ENCODE measurements around the gene LILRB2.
"Not testable (repeated sequence)": the region's sequence is repeated elsewhere in the genome, so short reads cannot be mapped to it uniquely, and the experiment has no call there.

LILRB2 gene

DNA sequence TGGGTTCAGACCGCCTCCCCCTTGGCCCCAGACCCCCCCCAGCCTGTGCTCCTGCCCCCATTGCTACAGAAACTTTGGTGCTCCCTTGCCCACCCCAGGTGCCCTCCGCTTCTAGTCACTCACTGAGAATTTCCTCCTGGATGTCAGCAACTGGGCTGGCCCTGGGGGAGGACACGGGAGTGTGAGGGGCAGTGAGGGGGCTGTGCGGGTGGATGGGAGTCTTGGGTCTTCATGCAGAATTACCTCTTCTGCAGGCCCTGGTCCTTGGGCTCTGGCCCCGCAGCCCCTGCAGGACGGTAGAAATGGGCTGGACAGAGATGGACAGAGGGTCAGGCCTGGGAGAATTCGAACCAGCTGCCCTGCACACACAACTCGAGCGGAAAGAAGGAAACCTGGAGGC lies 28.7 kb downstream of the LILRB2 start:
- Histone ChIP-seq H3K4me1 (ENCODE audit: control insufficient read depth in 1 of 2, insufficient read depth in 2 of 2, low read length in 2 of 2) (no peaks in the 10 kb centered on the region), H3K27me3 (ENCODE audit: low read depth, low read length) (no peaks in the 10 kb centered on the region), H3K9me3 (ENCODE audit: control insufficient read depth in 1 of 2, low read length in 2 of 2) (no peaks in the 10 kb centered on the region), H3K27ac (ENCODE audit: low read length) (no peak overlapping the region), H3K36me3 (ENCODE audit: control insufficient read depth in 1 of 2, insufficient read depth in 2 of 2, low read length in 2 of 2) (no peaks in the 10 kb centered on the region), H3K4me3 (ENCODE audit: low read depth in 1 of 2, low read length in 2 of 2) (no peak overlapping the region)

DNA sequence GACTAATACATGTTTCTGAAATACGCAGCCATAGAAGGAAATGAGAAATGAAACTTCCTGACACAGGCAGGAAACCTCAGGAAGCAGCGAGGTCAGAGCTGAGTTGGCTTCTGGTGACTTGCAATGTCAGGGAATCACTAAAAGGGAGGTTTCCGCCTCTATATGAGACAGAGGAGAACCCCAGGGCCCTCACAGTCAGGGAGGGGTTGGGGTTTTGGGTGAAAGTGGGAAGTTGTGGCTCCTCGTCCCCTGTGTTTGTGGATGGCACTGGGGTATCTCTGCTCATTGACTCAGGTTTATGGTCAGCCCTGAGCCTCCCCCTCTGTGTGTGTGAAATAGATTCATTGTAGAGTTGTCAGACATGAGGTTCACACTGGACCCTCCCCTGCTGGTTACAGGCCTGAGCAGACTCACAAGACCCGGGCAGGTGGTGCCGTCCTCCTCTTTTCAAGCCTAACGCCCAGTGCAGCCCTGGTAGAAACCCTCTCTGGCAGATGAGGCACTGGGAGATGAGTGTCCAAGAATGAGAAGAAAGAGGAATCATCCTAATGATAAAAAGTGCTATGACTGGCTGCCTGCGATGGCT lies 32.8 kb downstream of the LILRB2 start:
- no peaks in the 10 kb centered on the region for H3K4me1 ChIP-seq (ENCODE audit: control insufficient read depth in 1 of 2, insufficient read depth in 2 of 2, low read length in 2 of 2)
- no peaks in the 10 kb centered on the region for H3K27me3 ChIP-seq (ENCODE audit: low read depth, low read length)
- H3K27ac ChIP-seq (ENCODE audit: low read length), result no peak overlapping the region
- no peaks in the 10 kb centered on the region for H3K36me3 ChIP-seq (ENCODE audit: control insufficient read depth in 1 of 2, insufficient read depth in 2 of 2, low read length in 2 of 2)
- H3K4me3 ChIP-seq (ENCODE audit: low read depth in 1 of 2, low read length in 2 of 2), result no peak overlapping the region
- no peaks in the 10 kb centered on the region for H3K9me3 ChIP-seq (ENCODE audit: control insufficient read depth in 1 of 2, low read length in 2 of 2)

DNA sequence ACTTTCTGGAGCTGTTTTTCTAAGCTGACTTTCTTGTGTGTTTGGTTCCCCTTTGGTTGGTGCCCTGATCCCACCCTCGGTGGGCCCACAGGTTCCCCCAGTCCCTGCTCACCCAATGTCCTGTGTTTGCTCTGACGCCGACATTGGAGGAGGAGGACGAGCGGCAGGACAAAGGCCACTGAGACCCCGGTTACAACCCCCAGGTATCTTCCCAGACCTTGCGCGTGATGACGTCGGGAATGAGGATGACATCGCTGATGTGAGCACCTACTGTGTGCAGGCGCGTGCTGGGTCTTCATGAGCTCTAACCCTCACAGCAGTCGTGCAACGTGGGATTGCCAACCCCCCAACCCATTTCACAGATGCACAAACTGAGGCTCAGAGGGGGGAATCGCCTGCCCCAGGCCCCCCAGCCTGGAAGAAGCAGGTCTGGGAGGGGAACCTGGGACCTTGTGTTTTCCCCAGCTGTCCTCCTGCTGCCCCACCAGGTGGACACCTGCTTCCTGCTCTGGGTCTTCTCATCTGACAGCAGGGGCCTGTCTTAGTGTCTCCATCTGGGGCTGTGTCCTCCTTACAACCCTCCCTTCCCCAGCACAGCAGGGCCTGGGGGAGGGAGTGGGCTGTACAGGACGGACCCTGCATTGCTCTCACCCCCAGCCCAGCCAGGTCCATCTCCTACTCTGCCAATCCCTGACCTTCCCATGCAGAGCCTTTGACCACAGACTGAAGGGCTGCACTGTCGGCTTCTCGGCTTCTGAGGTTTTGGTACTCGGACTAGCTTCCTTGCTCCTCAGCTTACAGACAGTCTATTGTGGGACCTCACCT lies 33.6 kb downstream of the LILRB2 start:
- Histone ChIP-seq H3K36me3 (ENCODE audit: control insufficient read depth in 1 of 2, insufficient read depth in 2 of 2, low read length in 2 of 2) (no peaks in the 10 kb centered on the region), H3K4me1 (ENCODE audit: control insufficient read depth in 1 of 2, insufficient read depth in 2 of 2, low read length in 2 of 2) (no peaks in the 10 kb centered on the region), H3K27ac (ENCODE audit: low read length) (no peak overlapping the region), H3K27me3 (ENCODE audit: low read depth, low read length) (no peaks in the 10 kb centered on the region), H3K4me3 (ENCODE audit: low read depth in 1 of 2, low read length in 2 of 2) (no peak overlapping the region), H3K9me3 (ENCODE audit: control insufficient read depth in 1 of 2, low read length in 2 of 2) (no peaks in the 10 kb centered on the region)

DNA sequence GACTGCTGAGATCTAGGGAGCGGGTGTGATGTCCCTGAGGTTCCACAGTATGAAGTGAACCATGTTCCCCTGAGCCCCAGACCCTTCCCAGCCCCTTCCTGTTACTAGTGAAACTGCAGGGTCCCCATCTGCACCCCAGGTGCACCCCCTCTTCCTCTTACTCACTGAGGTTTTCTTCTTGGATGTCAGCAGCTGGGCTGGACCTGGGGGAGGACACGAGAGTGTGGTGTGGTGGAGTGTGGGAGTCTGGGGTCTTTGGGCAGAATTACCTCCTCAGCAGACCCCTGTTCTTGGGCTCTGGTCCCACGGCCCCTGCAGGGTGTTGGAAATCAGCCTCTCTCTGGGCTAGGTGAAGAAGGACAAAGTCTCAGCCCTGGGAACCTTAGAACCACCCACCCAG lies 35.0 kb downstream of the LILRB2 start:
- no peaks in the 10 kb centered on the region for H3K9me3 ChIP-seq (ENCODE audit: control insufficient read depth in 1 of 2, low read length in 2 of 2)
- no peaks in the 10 kb centered on the region for H3K4me1 ChIP-seq (ENCODE audit: control insufficient read depth in 1 of 2, insufficient read depth in 2 of 2, low read length in 2 of 2)
- H3K27me3 ChIP-seq (ENCODE audit: low read depth, low read length), result no peaks in the 10 kb centered on the region
- no peak overlapping the region for H3K27ac ChIP-seq (ENCODE audit: low read length)
- no peak overlapping the region for H3K4me3 ChIP-seq (ENCODE audit: low read depth in 1 of 2, low read length in 2 of 2)
- H3K36me3 ChIP-seq (ENCODE audit: control insufficient read depth in 1 of 2, insufficient read depth in 2 of 2, low read length in 2 of 2), result no peaks in the 10 kb centered on the region

DNA sequence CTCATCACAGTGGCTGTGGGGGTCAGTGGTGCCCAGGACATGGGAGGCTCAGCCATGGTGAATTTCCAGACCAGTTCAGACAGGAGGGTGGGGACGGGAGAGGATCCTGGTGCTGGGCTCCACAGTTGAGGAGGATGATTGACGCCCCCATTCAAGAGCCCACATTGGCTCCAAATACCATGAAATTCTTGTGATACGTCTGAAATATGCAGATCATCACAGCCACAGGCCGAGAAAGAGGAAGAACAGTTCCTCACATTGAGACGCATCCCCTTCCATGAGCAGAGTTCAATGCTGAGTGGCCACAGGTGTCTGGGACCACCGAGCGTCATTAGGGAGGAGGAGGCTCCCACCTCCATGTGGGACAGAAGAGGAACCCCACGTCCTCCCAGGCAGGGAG lies 37.1 kb downstream of the LILRB2 start:
- not testable (repeated sequence) for H3K9me3 ChIP-seq (ENCODE audit: control insufficient read depth in 1 of 2, low read length in 2 of 2); H3K27me3 ChIP-seq (ENCODE audit: low read depth, low read length); H3K27ac ChIP-seq (ENCODE audit: low read length); H3K4me1 ChIP-seq (ENCODE audit: control insufficient read depth in 1 of 2, insufficient read depth in 2 of 2, low read length in 2 of 2); H3K4me3 ChIP-seq (ENCODE audit: low read depth in 1 of 2, low read length in 2 of 2); H3K36me3 ChIP-seq (ENCODE audit: control insufficient read depth in 1 of 2, insufficient read depth in 2 of 2, low read length in 2 of 2)

DNA sequence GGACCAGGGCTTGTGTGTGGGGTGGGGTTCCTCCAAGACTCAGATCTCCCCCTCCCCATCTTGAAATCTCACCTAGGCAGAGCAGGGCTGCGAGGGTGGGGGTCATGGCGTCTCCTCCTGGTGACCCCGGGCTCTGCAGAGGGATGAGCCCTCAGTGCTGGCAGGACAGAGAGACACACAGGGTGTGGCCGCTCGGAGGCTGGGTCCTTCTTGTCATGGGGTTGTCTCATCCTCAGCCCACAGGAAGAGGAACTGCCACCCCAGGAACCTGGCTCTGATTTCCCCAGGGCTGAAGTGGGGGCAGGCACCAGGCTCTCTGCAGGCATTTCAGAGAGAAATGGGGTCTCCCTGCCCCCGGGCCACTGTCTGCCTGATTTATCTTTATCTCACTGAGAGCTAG lies 38.3 kb downstream of the LILRB2 start, which contains the start of gene LILRA6:
LILRA6 (minus strand) TSS at position 145 of the 400 bp plus-strand sequence.
- not testable (repeated sequence) for H3K27ac ChIP-seq (ENCODE audit: low read length); H3K27me3 ChIP-seq (ENCODE audit: low read depth, low read length); H3K4me1 ChIP-seq (ENCODE audit: control insufficient read depth in 1 of 2, insufficient read depth in 2 of 2, low read length in 2 of 2); H3K36me3 ChIP-seq (ENCODE audit: control insufficient read depth in 1 of 2, insufficient read depth in 2 of 2, low read length in 2 of 2); H3K4me3 ChIP-seq (ENCODE audit: low read depth in 1 of 2, low read length in 2 of 2); H3K9me3 ChIP-seq (ENCODE audit: control insufficient read depth in 1 of 2, low read length in 2 of 2)

DNA sequence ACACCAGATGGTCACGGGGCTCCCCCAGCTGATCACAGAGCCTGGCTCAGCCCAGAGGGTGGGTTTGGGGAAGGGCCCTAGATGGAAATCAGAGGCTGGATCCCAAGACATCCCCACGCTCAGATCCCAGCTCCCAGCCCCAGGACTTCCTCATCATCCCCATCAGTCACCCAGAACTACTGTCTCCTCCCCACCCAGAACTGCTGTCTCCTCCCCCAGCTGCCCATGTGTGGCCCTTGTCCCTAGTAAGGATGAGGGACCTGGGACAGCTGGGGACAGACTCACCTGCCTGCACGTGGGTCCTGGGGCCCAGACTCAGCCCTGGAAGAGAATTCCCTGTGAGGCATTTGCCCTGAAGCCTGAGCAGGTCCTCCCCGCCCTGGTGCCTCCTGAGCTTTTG lies 38.7 kb downstream of the LILRB2 start:
- H3K9me3 ChIP-seq (ENCODE audit: control insufficient read depth in 1 of 2, low read length in 2 of 2); H3K27me3 ChIP-seq (ENCODE audit: low read depth, low read length); H3K36me3 ChIP-seq (ENCODE audit: control insufficient read depth in 1 of 2, insufficient read depth in 2 of 2, low read length in 2 of 2); H3K27ac ChIP-seq (ENCODE audit: low read length); H3K4me3 ChIP-seq (ENCODE audit: low read depth in 1 of 2, low read length in 2 of 2); H3K4me1 ChIP-seq (ENCODE audit: control insufficient read depth in 1 of 2, insufficient read depth in 2 of 2, low read length in 2 of 2): not testable (repeated sequence)

DNA sequence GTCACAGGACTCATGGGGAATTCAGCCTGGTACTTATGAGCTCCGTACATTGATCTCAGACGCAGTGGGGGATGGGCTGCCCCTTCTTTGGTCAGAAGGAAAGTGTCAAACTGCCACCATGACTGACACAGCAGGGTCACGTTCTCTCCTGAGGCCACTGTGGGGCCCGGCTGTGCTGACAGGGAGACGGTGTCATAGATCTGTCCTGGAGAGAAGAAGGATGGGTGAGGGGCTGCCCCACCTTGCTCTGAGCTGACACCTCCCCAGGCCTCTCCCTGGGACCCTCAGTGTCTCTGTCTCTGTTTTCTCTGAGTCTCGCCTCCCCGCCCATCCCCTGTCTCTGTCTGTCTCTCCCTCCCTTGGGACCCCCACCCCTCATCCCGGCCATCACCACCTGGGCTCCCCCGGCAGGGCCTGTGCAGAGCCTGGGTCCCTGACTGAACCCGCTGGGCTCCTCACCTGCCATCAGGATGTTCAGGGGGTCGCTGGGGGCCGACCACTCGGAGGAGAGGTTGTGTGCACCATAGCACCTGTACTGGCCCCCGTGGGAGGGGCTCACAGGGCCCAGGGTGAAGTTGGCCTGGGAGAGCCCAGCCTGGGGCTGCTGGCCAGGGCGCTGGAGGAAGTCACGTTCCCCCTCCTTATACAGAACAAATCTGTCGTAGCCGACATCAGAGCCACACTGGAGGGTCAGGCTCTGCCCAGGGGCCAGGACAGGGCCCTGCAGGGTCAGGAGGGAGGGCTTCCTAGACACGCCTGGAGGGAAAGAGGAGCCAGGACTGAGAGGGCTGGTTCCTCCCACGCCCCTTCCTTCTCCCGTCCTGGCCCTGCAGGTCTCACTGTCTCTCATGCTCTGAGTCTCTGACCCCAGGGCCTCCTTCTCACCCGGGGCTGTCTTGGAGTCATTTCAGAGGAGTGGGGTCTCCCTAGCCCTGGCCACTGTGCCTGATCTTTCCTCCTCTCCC lies 40.3 kb downstream of the LILRB2 start:
- H3K4me3 ChIP-seq (ENCODE audit: low read depth in 1 of 2, low read length in 2 of 2); H3K36me3 ChIP-seq (ENCODE audit: control insufficient read depth in 1 of 2, insufficient read depth in 2 of 2, low read length in 2 of 2); H3K27ac ChIP-seq (ENCODE audit: low read length); H3K9me3 ChIP-seq (ENCODE audit: control insufficient read depth in 1 of 2, low read length in 2 of 2); H3K4me1 ChIP-seq (ENCODE audit: control insufficient read depth in 1 of 2, insufficient read depth in 2 of 2, low read length in 2 of 2); H3K27me3 ChIP-seq (ENCODE audit: low read depth, low read length): not testable (repeated sequence)

DNA sequence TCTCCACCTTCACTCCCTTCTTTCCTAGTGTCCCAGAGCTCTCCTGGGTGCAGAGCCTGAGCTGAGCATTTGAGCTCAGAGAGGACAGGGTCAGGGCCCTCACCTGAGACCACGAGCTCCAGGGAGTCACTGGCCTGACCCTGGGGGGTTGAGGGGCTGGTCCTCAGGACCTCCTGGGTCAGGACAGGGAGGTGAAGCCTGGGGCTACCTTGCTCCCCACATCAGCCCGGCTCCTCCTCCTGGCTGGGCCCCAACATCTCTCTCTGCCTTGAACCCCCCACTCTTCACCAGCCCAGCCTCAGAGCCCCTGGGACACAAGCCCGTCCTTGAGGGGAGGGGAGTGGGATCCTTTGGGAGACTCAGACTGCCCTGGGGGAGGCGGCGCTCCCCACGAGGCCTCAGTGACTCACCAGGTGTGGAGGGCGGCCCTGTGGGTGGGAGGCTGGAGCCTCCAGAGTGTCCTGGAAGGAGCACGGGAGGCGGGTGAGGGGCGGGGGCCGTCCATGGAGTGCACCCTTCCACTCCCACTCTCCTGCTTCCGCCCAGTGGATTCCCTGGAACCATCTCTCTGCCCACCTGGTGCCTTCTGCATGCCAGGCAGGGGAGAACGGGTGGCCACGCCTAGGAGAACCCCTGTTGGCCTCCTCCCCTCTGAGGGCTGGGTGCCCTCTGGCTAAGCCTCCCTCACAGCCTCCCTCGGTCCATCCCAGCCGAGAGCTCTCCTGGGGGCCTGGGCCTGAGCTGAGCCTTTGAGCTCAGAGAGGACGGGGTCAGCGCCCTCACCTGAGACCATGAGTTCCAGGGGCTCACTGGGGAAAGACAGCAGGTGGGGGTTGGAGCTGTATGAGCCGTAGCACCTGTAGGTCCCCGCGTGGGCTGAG lies 41.2 kb downstream of the LILRB2 start:
- not testable (repeated sequence) for H3K9me3 ChIP-seq (ENCODE audit: control insufficient read depth in 1 of 2, low read length in 2 of 2); H3K36me3 ChIP-seq (ENCODE audit: control insufficient read depth in 1 of 2, insufficient read depth in 2 of 2, low read length in 2 of 2); H3K27ac ChIP-seq (ENCODE audit: low read length); H3K4me3 ChIP-seq (ENCODE audit: low read depth in 1 of 2, low read length in 2 of 2); H3K27me3 ChIP-seq (ENCODE audit: low read depth, low read length); H3K4me1 ChIP-seq (ENCODE audit: control insufficient read depth in 1 of 2, insufficient read depth in 2 of 2, low read length in 2 of 2)

DNA sequence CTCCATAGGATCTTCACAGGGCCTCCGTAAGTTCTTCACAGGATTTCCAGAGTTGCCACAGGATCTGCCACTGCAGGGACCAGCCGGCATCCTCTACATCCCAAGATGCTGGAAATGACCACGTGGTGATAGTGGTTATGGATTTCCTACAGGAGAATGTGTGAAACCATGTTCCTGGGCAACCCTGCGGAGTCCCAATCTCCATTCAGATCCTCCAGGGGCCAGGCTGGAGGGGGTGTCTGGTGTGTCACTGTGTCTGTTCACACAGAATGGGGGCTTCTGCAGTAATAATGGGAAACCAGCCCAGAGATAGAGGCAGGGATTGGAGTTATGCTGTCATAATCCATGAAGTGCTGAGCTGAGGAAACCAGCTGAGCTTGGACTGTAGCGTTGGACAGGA lies 47.0 kb downstream of the LILRB2 start:
- Histone ChIP-seq H3K4me3 (ENCODE audit: low read depth in 1 of 2, low read length in 2 of 2) (no peak overlapping the region), H3K27ac (ENCODE audit: low read length) (no peak overlapping the region), H3K36me3 (ENCODE audit: control insufficient read depth in 1 of 2, insufficient read depth in 2 of 2, low read length in 2 of 2) (no peaks in the 10 kb centered on the region), H3K27me3 (ENCODE audit: low read depth, low read length) (no peaks in the 10 kb centered on the region), H3K9me3 (ENCODE audit: control insufficient read depth in 1 of 2, low read length in 2 of 2) (no peaks in the 10 kb centered on the region), H3K4me1 (ENCODE audit: control insufficient read depth in 1 of 2, insufficient read depth in 2 of 2, low read length in 2 of 2) (peaks cover 0 to 4% of the 10 kb centered on the region in 2 donors)

All from muscle layer of duodenum (tissue), 2 donors.